ENCODE measurements around the gene PRKCA. TPM values are rescaled to one million over a fixed set of nuclear protein-coding genes. Genes with fewer than 3 reads are reported as not detected.
"Not testable (repeated sequence)": the region's sequence is repeated elsewhere in the genome, so short reads cannot be mapped to it uniquely, and the experiment has no call there.

PRKCA gene
- total RNA-seq = 10 to 100 TPM in 3 of 4 donors, 1 to 10 TPM in 1; 9.8 to 25.6 (median 12.2) TPM

DNA sequence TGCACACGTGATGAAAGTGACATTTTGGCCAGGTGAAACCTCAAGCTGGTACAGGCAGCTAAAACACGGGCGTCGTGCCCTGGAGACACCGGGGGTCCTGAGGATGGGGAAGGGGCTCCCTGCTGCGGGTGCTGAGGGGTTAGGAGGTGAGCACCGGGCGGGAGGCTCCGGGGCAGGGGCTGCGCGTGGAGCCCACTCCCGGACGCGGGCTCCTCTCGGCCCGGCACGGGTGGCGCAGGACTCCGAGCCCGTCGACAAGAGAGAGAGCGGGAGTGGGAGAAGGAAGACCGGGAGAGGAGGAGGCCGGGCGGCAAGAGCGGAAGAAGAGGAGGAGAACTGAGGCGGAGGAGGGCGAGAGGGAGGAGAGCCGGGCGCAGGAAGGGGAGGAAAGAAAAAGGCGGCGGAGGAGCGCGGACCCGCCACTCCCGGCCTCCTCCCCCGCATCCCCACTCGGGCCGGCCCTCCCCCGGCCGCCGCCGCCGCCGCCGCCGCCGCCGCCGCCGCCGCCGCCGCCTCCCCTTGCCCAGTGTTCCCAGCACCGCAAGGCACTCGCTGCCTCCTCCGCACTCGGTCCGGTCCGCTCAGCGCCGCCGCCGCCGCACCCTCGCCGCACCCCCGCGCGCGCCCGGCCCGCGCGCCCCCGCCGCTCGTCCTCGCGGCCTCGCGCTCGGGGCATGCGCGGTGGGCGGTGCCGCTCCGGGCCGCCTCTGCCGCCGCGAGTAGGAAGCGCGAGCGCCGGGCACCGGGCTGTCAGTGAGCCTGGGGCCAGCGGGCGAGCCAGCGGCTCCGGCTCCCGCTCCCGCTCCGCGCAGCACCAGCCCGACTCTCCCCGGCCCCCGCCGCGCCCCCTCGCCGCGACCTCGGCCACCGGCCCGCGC is at the start of gene PRKCA:
PRKCA (plus strand) TSS at position 750 of the 878 bp plus-strand sequence.
- WGBS = under 1% methylated on average over 42 of the region's 117 CpGs
- H3K4me3 ChIP-seq = peak within 1 kb of the TSS; percentile 96
- no peaks in the 10 kb centered on the region for H3K36me3 ChIP-seq
- H3K9me3 ChIP-seq = no peaks in the 10 kb centered on the region
- H3K4me1 ChIP-seq = peaks cover 17% of the 10 kb centered on the region
- peak within 1 kb of the TSS; percentile 64 for H3K27ac ChIP-seq
- peak; percentile 75 to 81 for DNase-seq (ENCODE audit: low spot score in 2 of 2)
- TF ChIP-seq EP300 (IDR thresholded peaks at IDR 0.05) (no peak), POLR2A (IDR thresholded peaks at IDR 0.05) (peak in 1 of 2 donors; percentile 63)
- no peaks in the 10 kb centered on the region for H3K27me3 ChIP-seq

DNA sequence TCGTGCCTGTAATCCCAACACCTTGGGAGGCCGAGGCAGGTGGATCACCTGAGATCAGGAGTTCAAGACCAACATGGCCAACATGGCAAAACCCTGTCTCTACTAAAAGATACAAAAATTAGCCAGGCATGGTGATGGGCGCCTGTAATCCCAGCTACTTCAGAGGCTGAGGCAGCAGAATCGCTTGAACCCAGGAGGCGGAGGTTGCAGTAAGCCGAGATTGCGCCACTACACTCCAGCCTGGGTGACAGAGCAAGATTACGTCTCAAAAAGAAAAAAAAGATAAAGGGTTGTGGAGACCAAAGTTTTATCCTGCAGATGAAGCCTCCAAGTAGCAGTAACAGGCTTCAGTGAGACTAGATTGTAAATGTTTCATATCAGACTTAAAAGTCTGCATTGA is 49.0 kb upstream of the PRKCA start:
- DNase-seq (ENCODE audit: low spot score in 2 of 2); H3K36me3 ChIP-seq; H3K27ac ChIP-seq; H3K9me3 ChIP-seq; H3K4me3 ChIP-seq; H3K4me1 ChIP-seq; H3K27me3 ChIP-seq: not testable (repeated sequence)
- WGBS = 94% methylated on average over 8 of the region's 8 CpGs

DNA sequence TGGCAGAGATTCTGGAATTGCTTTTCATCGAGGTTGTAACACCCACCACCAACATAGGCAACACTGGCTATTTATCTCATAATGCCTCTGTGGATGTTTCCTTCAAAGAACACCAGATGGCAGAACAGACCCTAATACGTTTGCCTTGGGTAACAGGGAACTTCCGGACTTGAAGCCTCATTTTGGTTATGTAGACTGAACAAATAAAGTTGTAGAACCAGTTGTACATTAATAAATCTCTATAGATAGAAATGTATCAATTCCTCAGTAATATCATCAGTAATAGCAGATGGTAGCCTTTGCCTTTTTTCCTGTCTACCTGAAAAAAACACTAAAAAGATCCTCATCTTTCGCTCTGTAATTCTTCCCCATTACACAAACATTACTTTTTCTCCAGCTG is 47.3 kb upstream of the PRKCA start:
- no peaks in the 10 kb centered on the region for H3K4me1 ChIP-seq
- no peaks in the 10 kb centered on the region for H3K9me3 ChIP-seq
- H3K27me3 ChIP-seq = no peaks in the 10 kb centered on the region
- no peak for DNase-seq (ENCODE audit: low spot score in 2 of 2)
- WGBS = 24% methylated on average over 4 of the region's 4 CpGs
- H3K4me3 ChIP-seq = no peak overlapping the region
- H3K27ac ChIP-seq = no peak overlapping the region
- H3K36me3 ChIP-seq = no peaks in the 10 kb centered on the region
- no peak for TF ChIP-seq POLR2AphosphoS5 (IDR thresholded peaks at IDR 0.05)
- TF ChIP-seq, protein P1, sequence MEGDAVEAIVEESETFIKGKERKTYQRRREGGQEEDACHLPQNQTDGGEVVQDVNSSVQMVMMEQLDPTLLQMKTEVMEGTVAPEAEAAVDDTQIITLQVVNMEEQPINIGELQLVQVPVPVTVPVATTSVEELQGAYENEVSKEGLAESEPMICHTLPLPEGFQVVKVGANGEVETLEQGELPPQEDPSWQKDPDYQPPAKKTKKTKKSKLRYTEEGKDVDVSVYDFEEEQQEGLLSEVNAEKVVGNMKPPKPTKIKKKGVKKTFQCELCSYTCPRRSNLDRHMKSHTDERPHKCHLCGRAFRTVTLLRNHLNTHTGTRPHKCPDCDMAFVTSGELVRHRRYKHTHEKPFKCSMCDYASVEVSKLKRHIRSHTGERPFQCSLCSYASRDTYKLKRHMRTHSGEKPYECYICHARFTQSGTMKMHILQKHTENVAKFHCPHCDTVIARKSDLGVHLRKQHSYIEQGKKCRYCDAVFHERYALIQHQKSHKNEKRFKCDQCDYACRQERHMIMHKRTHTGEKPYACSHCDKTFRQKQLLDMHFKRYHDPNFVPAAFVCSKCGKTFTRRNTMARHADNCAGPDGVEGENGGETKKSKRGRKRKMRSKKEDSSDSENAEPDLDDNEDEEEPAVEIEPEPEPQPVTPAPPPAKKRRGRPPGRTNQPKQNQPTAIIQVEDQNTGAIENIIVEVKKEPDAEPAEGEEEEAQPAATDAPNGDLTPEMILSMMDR (IDR thresholded peaks at IDR 0.05) = peak; percentile 45 to 59
- no peak for TF ChIP-seq EP300 (IDR thresholded peaks at IDR 0.05)
- TF ChIP-seq POLR2A (IDR thresholded peaks at IDR 0.05) = no peak

DNA sequence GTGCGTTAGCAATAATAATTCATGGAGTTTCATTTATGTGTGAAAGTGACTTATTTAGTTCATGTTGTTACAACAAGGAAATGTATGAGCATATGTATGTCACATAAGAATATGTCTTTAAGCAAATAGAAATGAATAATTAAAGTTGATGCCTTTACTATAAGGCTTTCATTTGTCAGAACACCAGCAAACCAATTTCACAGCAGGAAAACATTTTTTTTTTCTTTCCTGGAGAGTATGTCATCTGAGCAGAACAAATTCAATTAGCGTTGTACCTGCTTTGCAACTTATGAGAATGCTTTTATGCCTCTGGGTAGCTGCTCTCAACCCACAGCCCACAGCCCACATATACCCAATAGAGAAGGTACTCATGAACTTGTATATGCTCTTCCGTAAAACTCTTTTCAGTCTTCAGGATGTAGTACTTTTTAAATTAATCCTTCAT is 46.9 kb upstream of the PRKCA start:
- WGBS = 72% methylated on average over 3 of the region's 3 CpGs
- TF ChIP-seq POLR2A (IDR thresholded peaks at IDR 0.05) (no peak), POLR2AphosphoS5 (IDR thresholded peaks at IDR 0.05) (no peak), EP300 (IDR thresholded peaks at IDR 0.05) (no peak)
- TF ChIP-seq, protein P1 (IDR thresholded peaks at IDR 0.05) = no peak

DNA sequence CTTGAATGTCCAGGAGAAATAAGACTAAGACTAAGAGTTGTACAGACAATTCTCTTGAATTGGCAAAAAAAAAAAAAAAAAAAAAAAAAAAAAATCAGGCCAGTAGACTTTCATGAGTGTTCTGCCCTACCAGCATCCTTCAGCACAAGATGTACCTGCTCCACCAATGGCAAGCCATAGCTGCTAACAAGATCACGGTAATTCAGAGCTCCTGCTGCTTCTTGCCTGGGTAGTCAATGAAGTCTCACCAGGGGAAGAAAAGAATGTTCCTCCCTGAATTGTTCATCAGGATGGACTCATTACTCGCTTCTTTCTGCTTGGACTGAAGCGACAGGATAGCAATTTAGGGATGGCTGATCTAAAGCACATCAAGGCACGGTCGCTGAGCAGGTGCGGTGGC is 42.1 kb upstream of the PRKCA start:
- WGBS = 96% methylated on average over 6 of the region's 6 CpGs
- H3K36me3 ChIP-seq = no peaks in the 10 kb centered on the region

More for the DNA sequence above, 46.9 kb upstream of the PRKCA start:
- Histone ChIP-seq H3K4me3 (no peak overlapping the region), H3K9me3 (no peaks in the 10 kb centered on the region), H3K27me3 (no peaks in the 10 kb centered on the region), H3K36me3 (no peaks in the 10 kb centered on the region), H3K4me1 (no peaks in the 10 kb centered on the region), H3K27ac (no peak overlapping the region)
- no peak for DNase-seq (ENCODE audit: low spot score in 2 of 2)

DNA sequence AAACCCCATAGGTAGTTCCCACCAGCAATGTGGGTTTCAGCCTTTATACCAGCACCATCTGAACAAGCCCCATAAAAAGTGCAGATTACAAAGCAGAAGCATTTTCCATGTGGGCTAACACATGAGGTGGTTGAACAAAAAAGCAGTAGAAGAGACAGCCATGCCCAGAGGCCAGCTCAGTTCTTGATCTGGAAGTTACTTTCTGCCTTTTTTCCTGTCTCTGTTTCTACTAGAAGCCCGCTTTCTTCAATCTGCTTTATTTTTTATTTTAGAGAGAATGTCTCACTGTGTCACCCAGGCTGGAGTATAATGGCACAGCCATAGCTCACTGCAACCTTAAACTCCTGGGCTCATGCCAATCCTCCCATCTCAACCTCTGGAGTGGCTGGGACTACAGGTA is 41.7 kb upstream of the PRKCA start:
- H3K36me3 ChIP-seq = no peaks in the 10 kb centered on the region
- no peaks in the 10 kb centered on the region for H3K9me3 ChIP-seq
- no peak overlapping the region for H3K4me3 ChIP-seq
- TF ChIP-seq POLR2AphosphoS5 (IDR thresholded peaks at IDR 0.05) (no peak), POLR2A (IDR thresholded peaks at IDR 0.05) (no peak), EP300 (IDR thresholded peaks at IDR 0.05) (no peak)
- TF ChIP-seq, protein P1 (IDR thresholded peaks at IDR 0.05) = no peak
- H3K27me3 ChIP-seq = no peaks in the 10 kb centered on the region
- H3K27ac ChIP-seq = no peak overlapping the region
- WGBS = 56% methylated on average over 1 of the region's 1 CpG
- no peaks in the 10 kb centered on the region for H3K4me1 ChIP-seq
- DNase-seq (ENCODE audit: low spot score in 2 of 2) = no peak

More for the DNA sequence above, 42.1 kb upstream of the PRKCA start:
- no peaks in the 10 kb centered on the region for H3K9me3 ChIP-seq
- no peaks in the 10 kb centered on the region for H3K27me3 ChIP-seq
- DNase-seq (ENCODE audit: low spot score in 2 of 2) = no peak
- no peak overlapping the region for H3K4me3 ChIP-seq
- TF ChIP-seq POLR2AphosphoS5 (IDR thresholded peaks at IDR 0.05) = no peak
- TF ChIP-seq, protein P1 (IDR thresholded peaks at IDR 0.05) = no peak
- no peak for TF ChIP-seq POLR2A (IDR thresholded peaks at IDR 0.05)
- no peak for TF ChIP-seq EP300 (IDR thresholded peaks at IDR 0.05)
- H3K4me1 ChIP-seq = no peaks in the 10 kb centered on the region
- H3K27ac ChIP-seq = no peak overlapping the region

All from suprapubic skin (tissue), 4 donors.